Measurements from ENCODE around the gene CARM1.

CARM1 gene

GRCh38 chr19:10920288-10920655 lies 48.9 kb downstream of the CARM1 start:
- ChIA-PET CTCF (no interaction called here), POLR2A (no interaction called here)
- TF ChIP-seq CTCF (IDR thresholded peaks at IDR 0.05; ENCODE audit: insufficient read depth, low read length, missing control alignments) = no peak
- no peak overlapping the region for H3K4me3 ChIP-seq (ENCODE audit: low read depth, low read length)
- DNase-seq (ENCODE audit: low read depth, low spot score) = no peak

GRCh38 chr19:10920781-10921180 lies 49.4 kb downstream of the CARM1 start:
- no peak for TF ChIP-seq CTCF (IDR thresholded peaks at IDR 0.05; ENCODE audit: insufficient read depth, low read length, missing control alignments)
- ChIA-PET POLR2A (no interaction called here), CTCF (no interaction called here)
- no peak overlapping the region for H3K4me3 ChIP-seq (ENCODE audit: low read depth, low read length)
- DNase-seq (ENCODE audit: low read depth, low spot score) = no peak

- ChIA-PET POLR2A (interaction anchor here (0.9 to 1.0 kb wide), 2 partner anchors 22 to 50 kb away, joined by 3 read pairs; partner anchors contain the start of gene CARM1), CTCF (no interaction called here)
- no peak for TF ChIP-seq CTCF (IDR thresholded peaks at IDR 0.05; ENCODE audit: insufficient read depth, low read length, missing control alignments)
- H3K4me3 ChIP-seq (ENCODE audit: low read depth, low read length) = no peak overlapping the region
- no peak for DNase-seq (ENCODE audit: low read depth, low spot score)
These were observed 50.0 kb downstream of the CARM1 start for GRCh38 chr19:10921199-10921909.

- no peak for TF ChIP-seq CTCF (IDR thresholded peaks at IDR 0.05; ENCODE audit: insufficient read depth, low read length, missing control alignments)
- CTCF ChIA-PET = no interaction called here
- DNase-seq (ENCODE audit: low read depth, low spot score) = no peak
- POLR2A ChIA-PET = interaction anchor here (0.9 to 1.0 kb wide), 2 partner anchors 22 to 51 kb away, joined by 3 read pairs; partner anchors contain the start of gene CARM1
- no peak overlapping the region for H3K4me3 ChIP-seq (ENCODE audit: low read depth, low read length)
These were observed 50.7 kb downstream of the CARM1 start for GRCh38 chr19:10921910-10922637.

- no peak overlapping the region for H3K4me3 ChIP-seq (ENCODE audit: low read depth, low read length)
- ChIA-PET CTCF (no interaction called here), POLR2A (no interaction called here)
- TF ChIP-seq CTCF (IDR thresholded peaks at IDR 0.05; ENCODE audit: insufficient read depth, low read length, missing control alignments) = no peak
- DNase-seq (ENCODE audit: low read depth, low spot score) = no peak
These were observed 51.3 kb downstream of the CARM1 start for GRCh38 chr19:10922638-10923014.

- H3K4me3 ChIP-seq (ENCODE audit: low read depth, low read length) = no peak overlapping the region
- TF ChIP-seq CTCF (IDR thresholded peaks at IDR 0.05; ENCODE audit: insufficient read depth, low read length, missing control alignments) = no peak
- POLR2A ChIA-PET = no interaction called here
- no peak for DNase-seq (ENCODE audit: low read depth, low spot score)
- CTCF ChIA-PET = no interaction called here
These were observed 52.1 kb downstream of the CARM1 start for GRCh38 chr19:10923260-10924112.
